SW480 (cell line): ENCODE measurements around the gene GNS.
A peak's percentile ranks its signal among the peaks of the same experiment; 100 is the strongest.

Experiments used
- DNase-seq: peaks from one replicate; pipeline ENCODE4 v3.0.0-alpha.2; 2016; ENCODE audit warnings: low spot score

Gene GNS

GRCh38 chr12:64759035-64759894 lies at the start of gene GNS:
Gene GNS (minus strand): TSS chr12:64759406. CDS start chr12:64759276, 130 bp downstream.
- peak; percentile 88 for DNase-seq

GRCh38 chr12:64808110-64808509 lies 48.9 kb upstream of the GNS start:
- no peak for DNase-seq

GRCh38 chr12:64806593-64807460 lies 47.6 kb upstream of the GNS start:
- DNase-seq: no peak

GRCh38 chr12:64806173-64806572 lies 47.0 kb upstream of the GNS start:
- DNase-seq: no peak

GRCh38 chr12:64802180-64802775 lies 43.1 kb upstream of the GNS start:
- DNase-seq: peak; percentile 36

GRCh38 chr12:64801381-64801780 lies 42.2 kb upstream of the GNS start:
- peak; percentile 18 for DNase-seq

GRCh38 chr12:64800640-64801039 lies 41.4 kb upstream of the GNS start:
- DNase-seq: no peak

- no peak for DNase-seq
Observed at GRCh38 chr12:64798165-64798564, 39.0 kb upstream of the GNS start.

- DNase-seq: no peak
Observed at GRCh38 chr12:64797156-64797555, 38.0 kb upstream of the GNS start.

- DNase-seq: peak; percentile 85
Observed at GRCh38 chr12:64796205-64796845, 37.1 kb upstream of the GNS start.

- DNase-seq: no peak
Observed at GRCh38 chr12:64794305-64794704, 35.1 kb upstream of the GNS start.

GRCh38 chr12:64793610-64794009 lies 34.4 kb upstream of the GNS start:
- DNase-seq: no peak

GRCh38 chr12:64792128-64792527 lies 32.9 kb upstream of the GNS start:
- no peak for DNase-seq

GRCh38 chr12:64791036-64791435 lies 31.8 kb upstream of the GNS start:
- no peak for DNase-seq

GRCh38 chr12:64790166-64790565 lies 31.0 kb upstream of the GNS start:
- no peak for DNase-seq

GRCh38 chr12:64785838-64786237 lies 26.6 kb upstream of the GNS start:
- no peak for DNase-seq

- DNase-seq: no peak
Observed at GRCh38 chr12:64782191-64782876, 23.1 kb upstream of the GNS start.

- DNase-seq: peak; percentile 69
Observed at GRCh38 chr12:64781280-64782190, 22.3 kb upstream of the GNS start.

- peak; percentile 65 for DNase-seq
Observed at GRCh38 chr12:64780531-64781279, 21.5 kb upstream of the GNS start.

- no peak for DNase-seq
Observed at GRCh38 chr12:64780132-64780530, 20.9 kb upstream of the GNS start.
